Panc1 (cell line): ENCODE data around the gene BRK1.

Experiments used
- CTCF ChIP-seq: fragments of 450-650 bp; IDR thresholded peaks from 2 replicates; pipeline ENCODE4 v1.5.1; 2017; ENCODE audit warnings: mild to moderate bottlenecking
- POLR2AphosphoS5 ChIP-seq: IDR thresholded peaks from 2 replicates; pipeline ENCODE4 v1.6.1; 2012; ENCODE audit warnings: mild to moderate bottlenecking, low read depth, low read length, moderate library complexity
- SIN3A ChIP-seq: IDR thresholded peaks from 2 replicates; pipeline ENCODE4 v1.6.1; 2012; ENCODE audit warnings: low read depth, mild to moderate bottlenecking, low read length, moderate library complexity, borderline replicate concordance; ENCODE audit not compliant: insufficient read depth
- TCF7L2 ChIP-seq: IDR thresholded peaks from 2 replicates; pipeline ENCODE4 v1.6.1; 2011; ENCODE audit warnings: mild to moderate bottlenecking, low read depth, low read length, inconsistent platforms
- TF ChIP-seq, protein P1 (sequence below), 2 experiments: IDR thresholded peaks; 2 replicates each; pipeline ENCODE4 v1.6.1; 2011 to 2012; ENCODE audit warnings: low read depth in 2 of 2, control low read depth in 1 of 2, low read length in 1 of 2, mild to moderate bottlenecking in 1 of 2, moderate library complexity in 1 of 2; ENCODE audit not compliant: insufficient read depth in 1 of 2

DNA sequence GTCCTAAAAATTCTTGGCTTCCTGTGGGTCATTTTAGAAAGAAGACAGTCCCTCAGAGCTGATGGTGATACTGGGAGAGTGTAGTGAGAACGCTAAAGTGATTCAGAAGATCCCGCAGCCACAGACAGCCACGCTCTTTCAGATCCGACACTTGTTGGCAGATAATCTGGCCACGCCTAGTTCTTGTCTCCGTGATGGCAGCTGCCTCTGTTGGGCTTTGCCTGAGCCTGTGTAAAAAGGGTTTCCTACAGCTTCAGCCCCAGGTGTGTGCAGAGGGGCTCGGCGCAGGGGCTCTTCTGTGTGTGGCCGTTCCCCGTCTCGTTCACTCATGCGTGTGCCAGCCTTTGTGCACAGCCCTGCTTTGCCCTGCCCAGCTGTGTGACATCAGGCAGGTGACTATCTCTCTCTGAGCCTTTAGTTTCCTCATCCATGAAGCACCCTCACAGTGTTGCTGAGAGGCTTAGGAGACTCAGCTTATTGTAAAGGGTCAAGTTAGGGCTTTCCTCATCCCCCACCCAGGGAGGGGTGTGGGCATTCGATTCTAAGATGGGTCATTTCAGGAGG lies 55.5 kb downstream of the BRK1 start:
- TF ChIP-seq CTCF: no peak
- TF ChIP-seq POLR2AphosphoS5: no peak
- TF ChIP-seq, protein P1, sequence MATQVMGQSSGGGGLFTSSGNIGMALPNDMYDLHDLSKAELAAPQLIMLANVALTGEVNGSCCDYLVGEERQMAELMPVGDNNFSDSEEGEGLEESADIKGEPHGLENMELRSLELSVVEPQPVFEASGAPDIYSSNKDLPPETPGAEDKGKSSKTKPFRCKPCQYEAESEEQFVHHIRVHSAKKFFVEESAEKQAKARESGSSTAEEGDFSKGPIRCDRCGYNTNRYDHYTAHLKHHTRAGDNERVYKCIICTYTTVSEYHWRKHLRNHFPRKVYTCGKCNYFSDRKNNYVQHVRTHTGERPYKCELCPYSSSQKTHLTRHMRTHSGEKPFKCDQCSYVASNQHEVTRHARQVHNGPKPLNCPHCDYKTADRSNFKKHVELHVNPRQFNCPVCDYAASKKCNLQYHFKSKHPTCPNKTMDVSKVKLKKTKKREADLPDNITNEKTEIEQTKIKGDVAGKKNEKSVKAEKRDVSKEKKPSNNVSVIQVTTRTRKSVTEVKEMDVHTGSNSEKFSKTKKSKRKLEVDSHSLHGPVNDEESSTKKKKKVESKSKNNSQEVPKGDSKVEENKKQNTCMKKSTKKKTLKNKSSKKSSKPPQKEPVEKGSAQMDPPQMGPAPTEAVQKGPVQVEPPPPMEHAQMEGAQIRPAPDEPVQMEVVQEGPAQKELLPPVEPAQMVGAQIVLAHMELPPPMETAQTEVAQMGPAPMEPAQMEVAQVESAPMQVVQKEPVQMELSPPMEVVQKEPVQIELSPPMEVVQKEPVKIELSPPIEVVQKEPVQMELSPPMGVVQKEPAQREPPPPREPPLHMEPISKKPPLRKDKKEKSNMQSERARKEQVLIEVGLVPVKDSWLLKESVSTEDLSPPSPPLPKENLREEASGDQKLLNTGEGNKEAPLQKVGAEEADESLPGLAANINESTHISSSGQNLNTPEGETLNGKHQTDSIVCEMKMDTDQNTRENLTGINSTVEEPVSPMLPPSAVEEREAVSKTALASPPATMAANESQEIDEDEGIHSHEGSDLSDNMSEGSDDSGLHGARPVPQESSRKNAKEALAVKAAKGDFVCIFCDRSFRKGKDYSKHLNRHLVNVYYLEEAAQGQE (IDR thresholded peaks at IDR 0.05; ENCODE audit: insufficient read depth in 1 of 2, low read depth in 2 of 2, low read length in 1 of 2): no peak
- no peak for TF ChIP-seq SIN3A
- TF ChIP-seq TCF7L2: no peak
